ENCODE data around the gene MRPL17.

The MRPL17 gene

DNA sequence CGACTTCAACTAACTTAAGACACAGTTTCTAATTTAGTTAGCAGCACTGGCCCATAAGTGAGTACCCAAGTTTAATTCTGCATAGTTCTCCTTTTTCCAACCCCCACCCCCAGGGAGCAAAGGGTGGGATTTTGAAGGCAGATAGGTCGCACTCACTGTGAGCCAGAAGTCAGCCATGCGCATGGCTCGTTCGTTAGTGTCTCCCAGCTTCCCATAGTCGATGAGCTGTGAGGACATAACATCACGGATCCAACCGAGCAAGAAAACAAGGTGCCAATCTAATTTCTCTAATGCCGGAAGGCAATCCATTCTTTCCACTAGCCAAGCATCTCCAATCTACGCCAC lies 577 bp downstream of the MRPL17 start:
- no peak for DNase-seq (ENCODE audit: low spot score)

DNA sequence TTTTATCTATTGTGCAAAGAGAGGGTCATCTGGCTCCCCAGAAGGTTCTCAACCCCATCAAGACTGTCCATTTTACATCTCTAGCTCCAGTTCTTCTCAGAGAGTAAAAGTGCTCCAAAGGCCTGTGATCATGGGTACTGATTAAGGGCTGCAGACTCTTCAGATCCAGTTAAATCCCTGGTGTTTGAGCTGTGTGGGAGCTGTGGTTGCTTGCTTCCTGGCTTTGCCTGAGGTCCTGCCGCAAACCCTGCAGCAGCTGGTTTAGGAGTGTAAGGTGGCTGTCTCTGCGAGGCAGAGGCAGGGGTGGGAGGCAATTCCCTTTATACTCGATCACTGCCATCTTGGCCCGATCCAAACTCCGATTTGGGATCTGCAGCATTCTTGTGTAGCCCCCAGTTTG lies 1.2 kb downstream of the MRPL17 start:
- peak; percentile 15 for DNase-seq (ENCODE audit: low spot score)

GRCh38 chr11:6681505-6681904 lies 1.6 kb downstream of the MRPL17 start:
- no peak for DNase-seq (ENCODE audit: low spot score)

- no peak for DNase-seq (ENCODE audit: low spot score)
These were observed 6.1 kb downstream of the MRPL17 start for GRCh38 chr11:6677018-6677417.

- DNase-seq (ENCODE audit: low spot score) = no peak
These were observed 8.3 kb downstream of the MRPL17 start for GRCh38 chr11:6674862-6675261.

- DNase-seq (ENCODE audit: low spot score) = no peak
These were observed 8.9 kb downstream of the MRPL17 start for GRCh38 chr11:6674219-6674597.

DNA sequence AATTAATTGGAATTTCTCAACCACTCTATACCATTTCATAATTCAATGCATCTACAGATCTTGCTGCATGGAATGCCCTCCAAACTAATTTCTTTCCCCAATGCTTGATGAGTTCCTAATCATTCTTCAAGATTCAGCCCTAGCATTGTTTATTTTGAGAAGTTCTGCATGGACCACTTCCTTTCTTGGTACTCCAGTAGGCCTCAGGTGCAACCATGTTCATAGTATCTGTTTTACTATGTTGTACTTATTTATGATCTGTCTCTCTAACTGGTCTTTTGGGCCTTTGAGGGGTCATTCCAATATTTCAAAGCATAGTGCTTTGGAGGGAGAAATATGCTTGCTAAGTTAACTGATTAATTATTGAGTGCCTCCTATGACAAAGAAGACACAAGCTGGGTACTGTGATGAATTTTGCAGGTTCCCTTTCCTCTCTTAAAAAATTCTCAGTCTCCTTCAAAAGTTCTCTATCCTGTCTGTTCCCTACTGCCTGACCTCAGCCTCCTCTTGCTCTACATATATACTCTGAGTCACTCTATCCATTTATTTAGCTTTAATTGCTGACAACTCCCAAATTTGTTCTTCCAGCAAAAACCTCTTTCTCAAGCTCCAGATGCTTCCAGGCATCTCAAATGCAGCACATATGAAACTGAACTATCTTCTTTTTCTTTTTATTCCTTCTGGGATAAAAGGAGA lies 9.5 kb downstream of the MRPL17 start:
- DNase-seq (ENCODE audit: low spot score) = no peak

- no peak for DNase-seq (ENCODE audit: low spot score)
These were observed 11.1 kb downstream of the MRPL17 start for GRCh38 chr11:6671991-6672390.

DNA sequence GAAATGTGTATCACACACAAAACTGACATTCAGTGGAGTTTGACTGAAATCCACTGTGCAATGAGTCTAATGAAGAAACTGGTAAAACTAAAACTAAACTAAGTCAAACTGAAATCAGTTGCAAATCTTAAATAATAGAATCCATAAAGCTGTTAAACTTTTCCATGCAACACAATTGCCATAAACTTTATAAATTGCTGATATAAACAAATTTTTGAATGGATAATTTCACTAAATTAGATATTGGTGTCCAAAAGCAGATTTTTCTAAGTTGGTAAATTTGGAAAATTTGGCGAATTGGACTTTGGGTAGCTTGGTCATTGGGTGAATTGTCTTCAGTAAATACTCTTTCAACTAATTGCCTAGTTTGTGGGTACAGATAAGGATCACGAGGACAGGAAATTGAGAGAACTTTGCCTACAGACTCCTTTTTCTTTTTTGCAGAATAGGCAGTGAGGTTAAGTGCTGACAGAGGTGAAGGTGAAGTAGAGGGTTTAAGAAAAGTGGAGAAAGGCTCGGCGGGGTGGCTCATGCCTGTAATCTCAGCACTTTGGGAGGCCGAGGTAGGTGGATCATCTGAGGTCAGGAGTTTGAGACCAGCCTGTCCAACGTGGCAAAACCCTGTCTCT lies 12.8 kb downstream of the MRPL17 start:
- DNase-seq (ENCODE audit: low spot score) = no peak

DNA sequence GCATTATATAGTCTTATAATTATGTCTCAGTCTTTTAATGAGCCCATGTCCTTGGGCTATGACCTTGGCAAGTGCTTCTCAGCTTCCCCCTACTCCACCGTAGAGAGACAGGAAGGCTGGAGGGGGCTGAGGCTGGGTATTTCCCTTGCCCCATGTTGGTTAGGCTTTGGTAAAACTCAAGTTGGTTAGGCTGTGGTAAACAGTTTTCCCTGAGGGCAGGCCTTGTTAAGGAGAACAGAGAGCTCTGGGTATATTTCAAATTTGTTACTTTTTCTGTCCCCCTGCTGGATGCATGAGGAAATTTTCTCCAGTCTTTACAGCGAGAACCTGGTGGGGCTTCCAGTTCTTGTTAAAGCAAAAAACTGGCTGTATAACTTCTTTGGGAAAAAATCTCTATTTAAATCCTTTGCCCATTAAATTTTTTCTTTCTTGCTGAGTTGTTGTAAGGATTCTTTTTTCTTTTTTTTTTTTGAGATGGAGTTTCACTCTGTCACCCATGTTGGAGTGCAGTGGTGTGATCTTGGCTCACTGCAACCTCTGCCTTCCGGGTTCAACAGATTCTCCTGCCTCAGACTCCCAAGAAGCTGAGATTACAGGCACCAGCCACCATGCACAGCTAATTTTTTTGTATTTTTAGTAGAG lies 15.3 kb downstream of the MRPL17 start:
- DNase-seq (ENCODE audit: low spot score) = peak; percentile 52

GRCh38 chr11:6666302-6667183 lies 16.6 kb downstream of the MRPL17 start:
- no peak for DNase-seq (ENCODE audit: low spot score)

DNA sequence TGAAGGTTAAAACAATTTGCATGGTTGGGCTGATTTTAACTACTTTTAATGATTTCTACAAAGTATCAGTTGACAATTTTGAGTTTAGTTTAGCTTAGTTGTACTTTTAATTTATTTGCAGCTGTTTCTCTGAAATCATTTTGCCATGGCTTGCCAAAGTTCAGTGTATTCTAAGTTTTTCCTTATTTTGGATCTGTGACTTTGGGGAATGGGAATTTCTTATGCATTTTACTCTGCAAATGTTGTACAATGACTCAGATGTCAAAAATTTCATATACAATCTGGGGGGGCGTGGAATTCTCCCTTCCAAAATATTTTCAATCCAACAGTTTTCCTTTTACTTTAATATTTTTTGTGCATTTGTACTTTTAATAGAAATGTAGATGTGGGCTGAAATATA lies 18.6 kb downstream of the MRPL17 start:
- no peak for DNase-seq (ENCODE audit: low spot score)

GRCh38 chr11:6663794-6664469 lies 19.2 kb downstream of the MRPL17 start:
- DNase-seq (ENCODE audit: low spot score) = no peak

DNA sequence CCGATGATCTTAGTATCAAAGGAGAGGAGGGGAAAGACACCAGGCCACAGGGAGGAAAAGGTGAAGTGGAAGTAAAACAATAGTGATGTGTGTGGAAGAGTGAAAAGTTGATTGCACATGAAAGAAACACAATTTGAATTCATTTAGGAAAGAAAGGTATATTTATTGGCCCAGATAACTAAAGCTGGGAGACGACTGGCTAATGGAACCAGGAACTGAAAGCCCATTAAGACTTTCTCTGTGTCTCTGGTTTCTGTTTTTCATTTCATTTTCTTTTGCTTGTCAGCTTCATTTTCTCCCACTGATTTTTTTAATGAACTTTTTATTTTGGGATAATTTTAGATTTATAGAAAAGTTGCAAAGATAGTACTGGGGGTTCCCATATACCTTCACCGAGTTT lies 22.4 kb downstream of the MRPL17 start:
- no peak for DNase-seq (ENCODE audit: low spot score)

- DNase-seq (ENCODE audit: low spot score) = no peak
These were observed 24.5 kb downstream of the MRPL17 start for GRCh38 chr11:6658647-6659046.

- DNase-seq (ENCODE audit: low spot score) = no peak
These were observed 25.8 kb downstream of the MRPL17 start for GRCh38 chr11:6657346-6657745.

- no peak for DNase-seq (ENCODE audit: low spot score)
These were observed 26.2 kb downstream of the MRPL17 start for GRCh38 chr11:6656936-6657335.

GRCh38 chr11:6656584-6656915 lies 26.6 kb downstream of the MRPL17 start:
- no peak for DNase-seq (ENCODE audit: low spot score)

GRCh38 chr11:6655790-6656583 lies 27.2 kb downstream of the MRPL17 start, which contains the start of gene DCHS1:
Gene DCHS1 (minus strand): TSS chr11:6655809. CDS start chr11:6641613, 14,196 bp downstream.
- peak; percentile 24 for DNase-seq (ENCODE audit: low spot score)

DNA sequence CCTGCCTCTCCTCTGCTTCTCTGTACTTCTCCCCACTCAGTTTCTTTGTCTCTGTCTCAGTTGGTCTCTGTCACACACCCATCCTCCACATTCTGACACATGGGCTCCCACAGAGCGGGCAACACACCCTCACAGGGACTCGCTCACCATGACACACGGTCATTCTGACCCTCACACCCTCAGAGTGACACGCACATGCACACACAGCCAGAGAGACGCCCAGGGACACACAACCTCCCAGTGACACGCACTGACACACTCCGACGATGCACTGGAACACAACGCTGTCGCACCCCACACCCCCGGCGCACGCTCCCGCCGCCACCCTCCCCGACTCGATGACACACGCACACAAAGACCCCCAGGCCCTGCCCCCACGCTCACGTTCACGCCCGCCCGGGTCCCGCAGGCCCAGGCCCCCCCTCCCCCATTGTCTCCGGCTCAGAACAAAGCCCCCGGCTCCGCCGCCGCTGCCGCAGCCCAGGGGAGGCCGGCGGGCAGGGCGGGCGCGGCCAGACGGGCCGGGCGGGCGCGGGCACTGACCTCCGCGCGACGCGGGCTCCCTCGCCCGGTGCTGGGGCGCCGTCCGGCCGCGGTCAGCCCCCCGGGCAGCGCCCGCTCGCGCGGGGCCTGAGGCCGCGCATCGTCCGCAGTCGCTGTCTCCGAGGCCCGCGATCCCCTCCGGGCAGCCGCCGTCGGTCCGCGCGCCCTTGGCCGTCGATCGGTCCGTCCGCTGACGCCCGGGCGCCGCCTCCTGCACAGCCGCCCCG lies 27.9 kb downstream of the MRPL17 start:
- DNase-seq (ENCODE audit: low spot score) = peak; percentile 34
